ENCODE measurements around the gene LRRK2. TPM values are rescaled to one million over a fixed set of nuclear protein-coding genes. Genes with fewer than 3 reads are reported as not detected.

LRRK2 gene
- total RNA-seq, 1 donor from 2014 or later: 25.2 TPM

Other genes starting within 250 kb of the LRRK2 start
- 12.0 TPM for gene SLC2A13, start 118.9 kb upstream of the LRRK2 start, total RNA-seq

Measured in tongue (tissue), 1 donor.